HG03025 (cell line): ENCODE results near the gene CELF4.
A peak's percentile ranks its signal among the peaks of the same experiment; 100 is the strongest.

Source experiments
- ATAC-seq: cut with Tn5 transposase; IDR thresholded peaks from one replicate; pipeline ENCODE4 v1.9.1; 2021; ENCODE audit warnings: mild to moderate bottlenecking, moderate library complexity; ENCODE audit not compliant: unreplicated experiment, low FRiP score

CELF4 gene

GRCh38 chr18:37529863-37530262 lies 35.7 kb downstream of the CELF4 start:
- peak; percentile 60 for ATAC-seq

DNA sequence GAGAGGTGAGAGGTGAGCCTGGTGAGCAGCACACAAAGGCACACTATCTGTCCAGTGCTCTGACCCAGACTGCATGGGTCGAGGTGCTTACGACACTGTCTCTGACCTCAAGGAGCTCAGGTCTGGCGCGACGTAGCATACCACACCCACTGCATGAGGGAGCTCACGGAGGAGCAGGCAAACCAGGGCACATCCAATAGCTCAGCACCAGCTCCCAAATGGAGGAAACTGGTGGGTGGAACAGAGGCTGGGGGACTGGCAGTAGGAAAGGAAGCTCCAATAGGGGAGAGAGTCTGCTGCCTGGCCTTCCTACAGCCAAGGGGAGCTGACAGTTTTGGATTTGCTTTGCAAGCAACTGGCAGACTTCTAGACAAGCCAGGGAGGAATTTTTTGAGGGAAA lies 36.3 kb downstream of the CELF4 start:
- ATAC-seq = no peak

DNA sequence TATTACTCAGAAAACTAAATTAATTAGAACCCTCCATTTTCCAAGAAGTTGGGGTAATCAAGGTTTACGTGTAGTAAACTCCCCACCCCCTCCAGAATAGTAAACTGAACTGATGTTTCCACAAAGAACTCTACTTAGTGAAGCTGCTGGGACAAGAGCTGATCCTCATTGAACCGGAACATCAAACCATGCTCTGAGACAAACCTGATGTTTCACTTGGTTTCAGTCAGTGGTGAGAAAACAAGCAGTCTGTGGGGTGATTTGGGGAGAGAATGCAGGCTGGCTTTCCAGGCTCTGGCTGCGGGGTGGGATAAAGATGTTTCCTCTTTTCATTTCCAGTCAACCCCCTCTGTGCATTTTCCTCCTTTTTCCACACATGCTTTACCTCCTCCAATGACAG lies 38.2 kb downstream of the CELF4 start:
- ATAC-seq = no peak

DNA sequence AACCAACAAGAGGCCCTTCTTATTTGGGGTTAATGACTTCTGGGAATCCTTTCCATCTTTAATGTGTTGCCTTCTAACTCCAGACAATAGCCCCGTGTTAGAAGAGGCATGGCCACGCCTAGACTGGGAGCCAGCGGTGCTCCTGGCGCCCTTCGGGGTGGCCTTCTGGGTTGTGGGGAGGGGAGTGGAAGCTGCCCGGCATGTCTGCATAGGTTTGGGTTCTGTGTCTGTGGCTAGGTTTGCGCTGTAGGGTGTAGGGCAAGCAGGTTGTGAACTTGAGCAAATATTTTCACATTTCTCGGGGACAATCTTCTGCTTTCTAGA lies 40.4 kb downstream of the CELF4 start:
- no peak for ATAC-seq

- no peak for ATAC-seq
Measured at GRCh38 chr18:37524498-37525261, 40.9 kb downstream of the CELF4 start.

DNA sequence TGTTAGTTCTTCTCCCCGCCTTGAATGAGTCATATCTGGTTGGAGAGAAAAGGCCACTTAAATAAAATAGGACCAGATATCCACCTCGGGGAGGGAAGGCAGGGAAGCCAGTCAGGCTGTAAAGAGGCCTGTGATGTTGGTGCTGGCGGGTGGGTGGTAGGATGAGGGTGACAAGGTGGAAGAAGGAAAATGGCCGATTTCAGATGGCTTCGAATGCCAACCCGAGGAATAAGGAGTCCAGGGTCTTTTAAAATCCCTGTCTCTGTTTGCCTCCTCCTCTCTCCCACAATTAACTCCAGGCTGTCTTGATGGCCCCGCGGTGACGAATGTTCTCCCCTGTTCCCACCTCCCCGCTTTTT lies 41.5 kb downstream of the CELF4 start:
- ATAC-seq = no peak

GRCh38 chr18:37521510-37522465 lies 43.8 kb downstream of the CELF4 start:
- ATAC-seq = no peak

DNA sequence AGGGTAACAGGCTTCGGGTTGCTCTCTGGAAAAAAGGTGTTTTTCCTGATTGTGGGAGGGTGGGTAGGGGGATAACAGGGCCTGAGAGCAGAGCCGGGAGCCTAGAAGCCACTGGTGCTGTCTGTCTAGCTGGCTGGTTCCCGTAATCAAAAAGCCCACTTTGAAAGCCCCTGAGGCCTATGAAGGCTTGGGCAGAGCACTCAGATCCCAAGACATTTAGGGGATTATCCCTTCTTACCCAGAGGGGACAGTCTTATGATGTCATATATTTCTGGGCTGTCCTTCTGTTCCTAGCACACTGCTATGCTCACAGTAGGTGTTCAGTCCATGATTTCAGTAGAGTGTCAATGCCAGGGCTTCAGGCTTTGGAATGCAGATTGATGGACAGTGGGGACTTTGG lies 45.1 kb downstream of the CELF4 start:
- no peak for ATAC-seq

DNA sequence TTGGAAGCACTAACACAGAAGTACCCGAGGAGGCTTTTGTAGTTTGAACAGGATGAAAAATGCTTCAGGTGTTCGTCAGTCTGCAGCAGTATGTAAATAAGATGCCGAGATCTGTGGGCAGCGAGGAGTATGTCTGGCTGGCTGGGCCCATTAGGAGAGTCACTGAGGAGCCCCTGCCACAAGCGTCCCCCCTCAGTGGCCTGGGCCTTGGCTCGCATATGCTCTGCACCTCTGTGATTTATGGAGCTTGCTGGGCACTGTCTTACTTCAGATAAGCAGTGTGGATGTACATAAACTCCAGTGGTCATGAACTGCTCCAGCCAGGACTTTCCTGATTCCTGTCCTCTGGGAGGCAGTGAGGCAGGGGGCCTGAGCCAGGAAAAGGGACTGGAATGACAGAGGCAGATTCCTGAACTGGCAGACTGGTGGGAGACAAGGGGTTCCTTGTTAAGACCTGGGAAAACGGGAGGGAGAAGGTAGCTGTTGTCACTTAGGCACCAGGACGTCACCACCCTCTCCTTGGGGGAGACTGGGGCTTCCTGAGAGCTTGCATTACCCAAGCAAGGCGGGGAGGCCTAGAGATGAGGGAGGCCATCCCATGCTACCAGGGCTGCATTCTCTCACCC lies 46.0 kb downstream of the CELF4 start:
- ATAC-seq = no peak

DNA sequence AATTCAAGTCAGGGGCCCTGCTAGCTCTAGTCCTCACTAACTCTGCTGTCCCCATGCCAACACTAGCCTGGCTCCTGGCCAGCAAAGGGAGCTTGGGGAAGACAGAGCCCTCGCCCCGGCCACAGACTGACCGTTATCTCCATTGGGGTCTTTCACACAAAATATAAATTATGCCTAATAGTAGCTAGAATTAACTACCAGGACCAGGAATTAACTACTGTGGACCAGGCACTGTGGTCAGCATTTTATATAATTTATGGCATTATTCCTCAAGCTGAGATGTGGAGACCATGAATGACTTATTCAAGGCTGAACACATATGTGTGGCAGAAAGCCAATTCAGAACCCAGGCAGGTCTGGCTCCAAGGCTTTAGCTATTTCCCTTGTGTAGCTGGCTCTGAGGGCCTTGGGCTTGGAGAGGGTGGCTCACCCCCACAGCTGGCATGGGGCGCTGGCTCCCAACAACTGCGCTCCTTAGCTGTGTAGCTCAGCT lies 49.2 kb downstream of the CELF4 start:
- ATAC-seq = no peak

DNA sequence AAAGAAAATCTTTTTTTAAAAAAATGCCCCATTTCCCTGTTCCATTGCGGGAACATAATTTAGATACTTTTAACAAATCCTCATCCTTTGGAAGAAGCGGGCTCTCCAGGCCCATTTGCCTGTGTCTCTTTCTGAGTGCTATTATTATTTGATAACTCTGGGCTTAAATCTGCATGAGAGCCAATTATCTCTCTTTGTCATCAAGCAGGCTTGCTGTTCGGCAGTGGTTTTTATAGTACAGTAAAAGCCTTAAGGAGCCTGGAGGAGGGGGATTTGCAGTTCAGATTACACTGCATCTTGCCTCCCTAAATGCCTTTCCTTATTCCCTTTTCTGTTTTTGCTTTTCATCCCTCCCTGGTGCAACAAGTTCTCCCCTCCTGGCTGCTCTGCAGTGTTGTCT lies 50.6 kb downstream of the CELF4 start:
- no peak for ATAC-seq

- ATAC-seq = no peak
Measured at GRCh38 chr18:37512400-37512799, 53.2 kb downstream of the CELF4 start.

DNA sequence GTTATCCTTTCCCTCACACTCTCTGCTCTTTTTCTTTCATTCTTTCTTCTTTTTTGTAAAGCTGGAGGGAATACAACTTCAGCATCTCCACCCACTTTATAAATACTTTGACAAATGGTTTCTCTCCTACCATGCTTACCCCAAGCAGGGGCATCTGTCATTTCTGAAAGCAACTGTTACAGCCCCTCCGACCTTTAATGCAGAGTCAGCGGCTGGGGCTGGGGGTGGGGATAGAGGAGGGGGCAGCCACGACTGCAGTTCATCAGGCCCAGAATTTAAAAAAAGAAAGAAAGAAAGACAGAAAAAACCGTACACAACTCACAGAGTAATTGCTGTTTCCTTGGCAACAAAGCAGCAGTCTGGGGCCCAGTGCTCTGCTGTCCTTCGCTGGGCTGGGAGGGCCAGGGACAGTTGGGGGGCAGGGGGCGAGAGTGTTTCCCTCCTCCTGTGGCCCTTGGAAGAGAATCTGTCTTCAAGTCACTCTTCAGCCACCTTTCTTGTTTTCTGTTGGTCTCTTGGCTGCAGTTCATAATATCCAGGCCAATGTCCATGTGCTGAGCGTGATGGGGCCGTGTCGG lies 53.8 kb downstream of the CELF4 start:
- ATAC-seq = no peak

GRCh38 chr18:37509600-37509999 lies 56.0 kb downstream of the CELF4 start:
- ATAC-seq = no peak

DNA sequence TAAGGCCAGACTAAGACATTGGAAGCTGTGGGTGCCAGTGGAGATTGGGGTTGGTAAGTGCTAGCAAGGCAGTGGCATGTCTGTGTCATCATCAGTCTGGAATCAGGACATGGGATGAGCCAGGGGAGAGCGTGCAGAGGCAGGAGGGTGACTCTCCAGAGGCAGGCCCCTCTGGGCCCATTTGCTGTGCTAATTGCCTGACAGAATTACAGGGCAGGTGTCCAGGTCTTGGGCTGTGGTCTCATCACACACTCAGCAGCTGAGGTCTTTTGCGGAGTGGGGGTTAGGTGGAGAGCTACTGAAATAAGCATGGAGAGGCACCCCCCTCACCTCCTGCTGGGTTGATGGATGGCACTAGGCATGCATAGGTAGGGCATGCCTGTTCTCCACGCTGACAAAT lies 57.4 kb downstream of the CELF4 start:
- no peak for ATAC-seq

GRCh38 chr18:37507239-37507638 lies 58.4 kb downstream of the CELF4 start:
- ATAC-seq = no peak

GRCh38 chr18:37506001-37506400 lies 59.6 kb downstream of the CELF4 start:
- no peak for ATAC-seq

DNA sequence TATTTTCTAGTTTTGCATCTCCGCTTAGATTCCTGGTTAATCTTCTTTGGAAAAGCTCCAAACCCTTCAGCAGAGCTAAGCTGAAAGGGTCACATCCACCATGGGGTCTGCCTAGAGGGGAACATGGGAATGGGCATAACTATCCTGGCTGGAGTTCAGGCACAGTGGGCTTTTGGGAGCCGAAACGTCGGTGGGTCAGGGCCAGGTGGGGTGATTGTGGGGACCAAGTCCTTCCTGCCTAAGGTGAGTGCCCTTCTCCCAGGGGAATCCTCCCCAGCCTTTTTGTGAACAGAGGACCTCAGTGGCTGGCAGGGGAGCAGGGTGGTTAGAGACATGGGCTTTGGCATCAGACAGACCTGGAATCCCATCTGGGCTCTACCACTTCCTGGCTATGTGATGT lies 60.3 kb downstream of the CELF4 start:
- no peak for ATAC-seq

GRCh38 chr18:37502601-37503000 lies 63.0 kb downstream of the CELF4 start:
- ATAC-seq = no peak

DNA sequence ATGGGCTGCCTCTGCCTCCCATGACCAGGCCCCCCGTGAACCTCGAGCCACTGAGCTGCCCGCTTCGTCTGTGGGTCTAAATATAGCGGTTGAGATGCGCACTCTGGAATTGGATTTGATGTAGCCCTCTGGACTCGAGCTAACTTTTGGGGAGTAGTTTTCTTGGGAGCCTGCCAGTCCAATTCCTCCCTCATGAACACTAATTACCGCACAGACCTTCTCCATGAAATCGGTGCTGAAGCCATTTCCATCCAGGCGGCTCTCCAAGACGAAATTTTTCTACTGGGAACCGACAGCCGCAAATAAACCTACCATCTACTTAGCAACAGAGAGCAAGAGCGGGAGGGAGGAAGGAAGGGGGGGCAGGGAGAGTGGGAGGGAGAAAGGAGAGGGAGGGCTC lies 63.6 kb downstream of the CELF4 start:
- ATAC-seq = no peak

DNA sequence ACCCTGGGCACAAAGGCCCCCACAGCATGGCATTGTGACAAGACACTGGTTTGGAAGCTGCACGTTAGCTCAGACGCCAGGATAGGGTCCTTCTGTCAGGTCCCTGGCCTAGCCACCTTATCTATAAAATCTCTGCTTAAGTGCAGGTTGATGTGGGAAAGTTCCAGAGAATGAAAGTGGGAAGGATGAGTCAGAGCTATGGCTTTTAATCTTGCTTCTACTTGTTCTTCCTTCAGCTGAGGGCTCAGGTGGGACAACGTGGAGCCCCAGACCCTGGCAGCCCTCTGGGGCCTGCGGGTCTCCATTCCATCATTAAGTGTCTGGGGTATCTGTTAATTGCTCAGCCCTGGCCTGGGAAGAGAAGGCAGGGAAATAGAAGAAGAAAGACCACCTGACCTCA lies 64.5 kb downstream of the CELF4 start:
- ATAC-seq = no peak
